OCI-M1 (cell line): ENCODE data around the gene PLOD1.
"Not testable (repeated sequence)": the region's sequence is repeated elsewhere in the genome, so short reads cannot be mapped to it uniquely, and the experiment has no call there.

ENCODE experiments used
- DNase-seq: peaks from one replicate; lab custom pipeline; 2025; lab: John Stamatoyannopoulos, UW

Gene PLOD1

DNA sequence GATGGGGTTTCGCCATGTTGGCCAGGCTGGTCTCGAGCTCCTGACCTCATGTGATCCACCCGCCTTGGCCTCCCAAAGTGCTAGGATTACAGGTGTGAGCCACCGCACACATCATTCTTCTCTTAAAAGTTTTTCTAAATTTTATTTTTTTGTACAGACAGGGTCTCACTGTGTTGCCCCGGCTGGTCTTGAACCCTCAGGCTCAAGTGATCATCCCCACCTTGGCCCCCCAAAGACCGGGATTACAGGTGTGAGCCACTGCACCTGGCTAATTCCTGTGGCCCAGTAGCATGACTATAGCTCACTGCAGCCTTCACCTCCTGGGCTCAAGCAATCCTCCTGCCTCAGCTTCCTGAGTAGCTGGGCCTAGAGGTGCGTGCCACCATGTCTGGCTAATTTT, 5.3 kb downstream of the PLOD1 start:
- DNase-seq, result not testable (repeated sequence)

DNA sequence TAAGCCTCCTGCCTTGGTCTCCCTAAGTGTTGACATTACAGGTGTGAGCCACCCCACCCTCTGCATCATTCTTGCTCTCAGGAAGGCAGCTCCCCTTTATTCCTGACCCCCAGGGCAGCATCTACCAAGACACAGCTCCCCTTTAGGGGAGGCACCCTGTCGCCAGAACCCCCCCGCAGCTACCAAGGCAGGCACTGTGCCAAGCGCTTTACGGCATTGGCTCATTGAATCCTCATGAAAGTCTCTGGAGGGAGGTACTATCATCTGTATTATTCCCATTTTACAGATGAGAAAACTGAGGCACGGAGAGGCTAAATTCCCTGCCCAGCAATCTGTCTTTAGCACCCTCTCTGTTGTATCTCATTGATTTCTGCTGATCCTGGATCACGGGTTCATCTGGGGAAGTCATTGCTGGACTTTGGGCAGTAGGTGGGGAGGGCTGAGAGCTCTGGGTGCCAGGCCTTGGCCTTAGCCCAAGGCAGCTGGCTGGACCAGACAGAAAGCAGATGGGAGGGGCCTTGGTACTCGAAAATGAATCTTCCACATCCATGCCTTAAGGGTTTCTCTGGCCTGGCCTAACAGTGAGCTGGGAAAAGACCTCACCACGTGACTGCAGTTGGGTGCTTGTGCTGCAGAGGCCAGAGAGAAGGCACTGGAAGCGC, 5.9 kb downstream of the PLOD1 start:
- no peak for DNase-seq

DNA sequence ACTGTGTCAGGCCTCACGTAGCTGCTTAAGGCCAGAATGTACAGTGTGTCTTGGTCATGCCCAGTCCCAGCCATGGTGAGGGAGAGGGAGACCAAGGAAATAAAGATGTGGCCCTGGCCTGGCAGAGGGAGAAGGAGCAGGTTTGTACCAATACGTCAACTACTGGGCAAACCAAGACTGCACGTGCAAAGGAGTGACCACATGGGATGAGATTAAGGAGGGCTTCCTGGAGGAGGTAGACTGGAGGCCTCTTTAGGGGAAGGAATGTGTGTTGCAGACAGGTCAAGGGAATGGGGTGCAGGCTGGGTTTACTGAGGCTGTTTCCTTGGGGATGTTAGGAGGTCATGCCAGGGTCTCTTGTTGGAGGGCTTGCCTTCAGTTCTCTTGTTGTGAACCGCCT, 7.8 kb downstream of the PLOD1 start:
- no peak for DNase-seq

DNA sequence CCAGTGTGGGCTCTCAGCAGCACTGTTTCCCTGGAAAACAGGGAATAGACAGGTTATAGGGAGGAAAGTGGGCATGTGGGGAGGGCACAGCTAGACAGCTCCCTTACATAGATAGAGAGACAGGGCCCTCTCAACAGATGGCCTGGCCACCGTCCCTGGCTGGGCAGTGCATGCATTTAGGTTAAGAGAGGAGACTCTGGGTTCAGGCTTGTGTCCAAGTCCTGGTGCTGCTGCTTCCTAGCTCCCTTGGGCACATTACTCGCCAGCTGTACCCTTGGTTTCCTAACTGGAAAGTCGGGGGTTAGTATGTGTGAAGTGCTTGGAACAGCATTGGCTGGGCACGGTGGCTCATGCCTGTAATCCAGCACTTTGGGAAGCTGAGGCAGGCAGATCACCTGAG, 9.1 kb downstream of the PLOD1 start:
- no peak for DNase-seq

DNA sequence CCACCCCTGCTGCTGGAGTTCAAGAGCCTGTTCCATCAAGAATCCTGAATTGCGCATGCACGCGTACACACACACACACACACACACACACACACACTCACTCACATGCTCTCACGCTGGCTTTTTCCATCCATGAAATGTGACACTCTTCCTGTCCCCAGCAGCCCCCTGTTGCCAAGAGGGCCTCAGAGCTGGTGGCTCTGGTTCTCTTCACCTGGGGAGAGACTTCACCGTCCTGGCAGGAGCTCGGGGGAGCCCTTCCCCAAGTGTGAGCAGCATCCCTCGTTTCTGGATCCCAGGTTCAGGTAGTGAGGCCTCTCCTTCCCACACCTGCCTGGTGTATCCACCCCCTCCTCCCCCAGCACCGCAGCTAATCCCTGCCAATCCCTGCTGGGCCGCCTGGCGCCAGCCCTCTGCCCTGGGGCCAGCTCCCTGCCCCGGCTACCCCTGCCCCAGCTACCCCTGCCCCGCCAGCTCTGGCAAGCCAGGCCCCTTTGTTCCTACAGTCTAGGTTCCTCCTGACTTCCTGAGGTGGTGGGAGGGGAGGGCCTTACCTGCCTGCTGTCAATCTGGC, 9.9 kb downstream of the PLOD1 start:
- no peak for DNase-seq

DNA sequence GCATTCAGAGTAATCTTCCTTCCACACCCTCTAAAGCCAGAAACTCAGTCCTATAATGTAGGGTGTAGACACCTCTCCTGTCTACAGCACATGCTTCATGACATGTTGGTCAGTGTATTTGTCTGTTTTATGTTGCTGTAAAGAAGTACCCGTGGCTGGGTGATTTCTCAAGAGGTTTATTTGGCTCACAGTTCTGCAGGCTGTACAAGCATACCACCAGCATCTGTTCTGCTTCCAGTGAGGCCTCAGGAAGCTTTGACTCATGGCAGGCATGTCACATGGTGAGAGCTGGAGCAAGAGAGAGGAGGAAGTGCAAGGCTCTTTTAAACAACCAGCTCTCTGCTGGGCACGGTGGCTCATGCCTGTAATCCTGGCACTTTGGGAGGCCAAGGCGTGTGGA, 12.1 kb downstream of the PLOD1 start:
- DNase-seq, result no peak

DNA sequence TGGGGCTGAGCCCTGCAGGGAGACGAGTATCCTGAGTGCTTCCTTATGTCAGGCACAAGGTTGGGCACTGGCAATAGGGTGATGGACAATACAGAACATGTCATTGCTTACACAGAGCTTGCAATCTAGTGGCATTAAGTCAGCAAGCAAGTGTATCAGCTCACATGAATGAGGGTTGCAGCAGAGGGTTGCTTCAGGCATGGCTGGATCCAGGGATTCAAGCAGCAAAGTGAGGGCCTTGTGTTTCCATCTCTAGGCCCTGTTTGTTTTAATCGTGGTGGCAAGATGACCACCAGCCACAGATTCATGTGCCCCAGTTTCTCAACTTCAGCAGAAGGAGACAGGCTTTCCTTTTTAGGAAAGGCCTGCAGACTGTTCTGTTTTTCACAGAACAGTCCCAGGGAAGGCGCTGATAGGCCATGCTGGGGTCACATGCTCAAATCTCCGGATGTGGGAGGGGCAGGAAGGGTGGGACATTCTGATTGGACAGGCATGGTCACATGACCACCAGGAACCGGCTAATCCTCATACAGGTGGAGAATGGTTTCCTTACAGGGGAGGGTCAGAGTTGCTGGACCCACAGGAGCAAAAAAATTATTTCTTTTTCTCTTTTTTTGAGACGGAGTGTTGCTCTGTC, 14.4 kb downstream of the PLOD1 start:
- DNase-seq, result peak; percentile 54

DNA sequence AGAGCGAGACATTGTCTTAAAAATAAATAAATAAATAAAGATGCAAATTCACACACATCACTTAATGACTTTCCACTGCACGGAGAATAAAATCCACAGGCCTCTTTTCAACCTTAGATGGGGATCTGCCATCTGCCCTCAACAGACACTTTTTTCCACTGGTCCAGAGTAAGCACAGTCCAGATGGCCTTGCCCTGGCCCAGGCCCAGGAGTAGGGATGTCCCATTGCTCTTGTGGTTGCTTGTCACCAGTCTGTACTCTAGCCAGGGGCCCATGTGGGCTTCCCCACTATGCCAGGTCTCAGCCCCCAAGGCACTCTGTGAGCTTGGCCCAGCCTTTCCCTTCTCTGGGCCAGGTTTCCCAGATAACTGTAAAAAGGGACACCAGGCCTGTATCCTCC, 17.4 kb downstream of the PLOD1 start:
- no peak for DNase-seq

DNA sequence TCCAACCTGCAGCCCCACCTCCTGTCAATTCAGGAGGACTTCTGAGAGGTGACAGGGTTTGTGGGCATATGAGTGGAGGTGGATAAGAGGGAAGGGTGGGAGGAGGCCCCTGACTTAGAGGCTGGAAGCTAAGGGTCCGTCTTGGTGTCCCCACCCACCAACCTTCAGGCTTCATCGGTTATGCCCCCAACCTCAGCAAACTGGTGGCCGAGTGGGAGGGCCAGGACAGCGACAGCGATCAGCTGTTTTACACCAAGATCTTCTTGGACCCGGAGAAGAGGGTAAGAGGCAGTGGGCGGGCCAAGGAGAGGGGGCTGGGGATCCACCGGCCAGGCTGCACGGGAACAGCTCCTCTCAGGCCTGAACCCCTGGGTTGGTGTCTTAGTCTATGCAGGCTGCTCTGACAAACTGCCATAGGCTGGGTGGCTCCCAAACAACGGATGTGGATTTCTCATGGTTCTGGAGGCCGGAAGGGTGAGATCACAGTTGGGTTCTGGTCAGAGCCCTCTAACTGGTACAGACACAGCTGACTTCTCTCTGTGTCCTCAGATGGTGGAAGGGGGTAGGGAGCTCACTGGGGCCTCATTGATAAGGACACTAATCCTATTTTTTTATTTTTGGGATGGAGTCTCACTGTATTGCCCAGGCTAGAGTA, 18.1 kb downstream of the PLOD1 start:
- DNase-seq, result no peak

DNA sequence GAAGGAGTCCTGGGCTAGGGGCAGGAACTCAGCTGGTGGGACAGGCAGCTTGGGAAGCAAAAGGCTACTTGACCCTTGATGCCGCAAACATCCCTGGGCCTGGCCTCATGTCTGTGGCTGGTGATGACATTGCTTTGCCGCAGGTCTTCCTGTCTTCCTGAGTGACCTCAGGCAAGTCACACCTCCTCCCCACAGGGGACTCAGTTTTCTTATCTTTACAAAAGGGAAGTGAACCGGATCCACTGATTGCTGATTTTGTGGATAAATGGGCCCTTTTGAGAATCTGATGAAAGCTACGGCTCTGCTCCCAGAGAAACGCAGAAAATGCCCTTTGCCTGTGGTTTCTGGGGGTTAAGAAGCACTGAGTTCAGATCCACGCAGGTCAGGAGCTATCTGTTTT, 20.7 kb downstream of the PLOD1 start:
- no peak for DNase-seq

DNA sequence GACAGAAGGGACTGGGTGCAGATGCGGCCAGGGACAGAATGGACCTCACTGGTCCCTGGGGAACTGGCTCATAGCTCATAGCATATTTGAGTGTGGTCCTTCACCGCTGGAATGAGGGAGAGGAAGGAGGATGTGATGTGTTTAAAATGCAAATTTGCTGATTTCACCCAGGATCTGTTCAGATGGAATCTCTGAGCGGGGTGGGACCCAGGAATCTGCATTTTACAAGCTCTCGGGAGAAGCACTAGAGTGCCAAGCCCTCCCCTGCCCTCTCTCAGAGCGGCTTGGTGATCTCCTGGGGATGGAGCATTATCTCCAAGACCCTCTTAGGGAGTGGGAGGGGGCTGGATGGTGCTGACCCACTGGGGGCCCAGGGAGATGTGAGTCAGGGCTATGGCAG, 22.9 kb downstream of the PLOD1 start:
- no peak for DNase-seq

DNA sequence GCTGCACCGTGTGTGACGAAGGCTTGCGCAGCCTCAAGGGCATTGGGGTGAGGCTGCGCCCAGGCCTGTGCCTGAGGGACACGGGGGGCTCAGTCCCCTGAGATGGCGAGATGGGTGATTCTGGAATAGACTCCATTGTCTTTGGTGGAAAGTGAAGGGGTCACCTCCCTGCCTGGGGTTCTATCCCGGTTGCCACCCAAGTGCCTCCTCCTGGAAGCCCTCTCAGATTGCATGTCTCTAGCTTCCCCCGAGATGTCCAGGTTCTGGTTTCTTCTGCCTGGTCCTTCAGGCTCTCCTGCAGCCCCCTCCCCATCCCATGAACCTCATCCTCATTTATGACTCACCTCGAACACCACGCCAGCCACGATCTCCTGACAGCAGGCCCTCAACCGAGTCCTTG, 23.4 kb downstream of the PLOD1 start:
- DNase-seq, result no peak

DNA sequence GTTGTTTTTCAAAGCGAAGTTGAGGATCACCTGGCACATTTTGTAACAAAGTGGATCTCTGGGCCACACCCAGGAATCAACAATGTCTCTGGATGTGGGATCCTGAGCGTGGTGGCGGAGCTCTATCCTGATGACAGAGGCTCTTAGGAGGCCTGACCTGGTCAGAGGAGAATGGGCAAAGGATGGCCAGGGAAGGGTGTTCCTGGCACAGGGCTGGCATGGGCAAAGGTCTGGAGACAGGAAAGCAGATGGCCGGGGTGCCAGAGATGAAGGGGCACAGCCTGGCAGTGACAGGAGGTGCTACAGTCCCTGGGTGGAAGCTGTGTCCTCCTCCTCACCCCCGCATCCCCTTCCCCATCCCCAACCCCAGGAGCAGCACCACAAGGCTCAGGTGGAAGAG, 25.8 kb downstream of the PLOD1 start:
- DNase-seq, result no peak

DNA sequence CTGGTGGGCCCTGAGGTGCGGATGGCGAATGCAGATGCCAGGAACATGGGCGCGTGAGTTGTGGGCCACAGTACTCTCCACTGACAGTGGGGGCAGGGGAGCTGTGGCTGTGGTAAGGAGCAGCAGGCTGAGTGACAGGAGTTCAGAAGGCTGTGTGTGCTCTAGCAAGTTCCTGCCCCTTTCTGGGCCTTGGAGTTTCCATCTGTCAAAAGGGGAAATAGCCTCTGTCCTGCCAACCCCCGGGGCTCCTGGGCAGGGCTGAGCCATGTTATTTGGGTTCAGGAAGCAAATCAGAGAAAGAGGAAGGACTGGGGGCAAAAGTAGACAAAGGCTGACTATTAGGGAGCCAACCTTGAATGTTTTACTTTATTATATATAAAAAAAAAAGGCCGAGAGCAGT, 26.2 kb downstream of the PLOD1 start:
- no peak for DNase-seq

DNA sequence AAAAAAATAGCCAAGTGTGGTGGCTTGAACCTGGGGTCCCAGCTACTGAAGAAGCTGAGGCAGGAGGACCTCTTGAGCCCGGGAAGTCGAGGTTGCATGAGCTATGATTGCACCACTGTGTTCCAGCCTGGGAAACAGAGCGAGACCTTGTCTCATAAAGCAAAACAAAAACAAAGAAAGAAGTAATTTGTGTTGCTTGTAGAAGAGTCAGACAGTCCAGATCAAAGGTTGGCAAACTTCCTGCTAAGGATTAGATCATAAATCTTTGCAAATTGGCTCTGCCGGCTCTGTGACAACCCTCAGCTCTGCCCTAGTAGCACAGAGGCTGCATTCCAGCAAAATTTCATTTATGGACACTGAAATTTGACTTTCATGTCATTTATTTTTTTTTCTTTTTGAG, 26.7 kb downstream of the PLOD1 start:
- no peak for DNase-seq

DNA sequence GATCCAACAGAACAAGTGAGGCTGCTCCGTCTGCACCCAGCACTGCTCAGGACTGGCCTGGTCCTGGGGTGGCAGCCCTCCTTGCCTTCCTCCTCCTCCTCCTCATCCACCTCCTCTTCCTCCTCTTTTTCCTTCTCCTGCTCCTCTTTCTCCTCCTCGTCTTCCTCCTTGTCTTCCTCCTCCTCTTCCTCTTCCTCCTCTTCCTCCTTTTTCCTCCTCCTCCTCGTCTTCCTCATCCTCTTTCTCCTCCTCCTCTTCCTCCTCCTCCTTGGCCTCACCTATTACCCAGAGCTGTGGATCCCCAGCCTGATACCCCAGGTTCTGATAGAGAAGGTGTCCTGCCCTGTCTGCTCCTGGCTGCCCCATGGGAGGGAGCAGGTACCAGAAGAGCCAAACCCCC, 29.1 kb downstream of the PLOD1 start:
- no peak for DNase-seq

DNA sequence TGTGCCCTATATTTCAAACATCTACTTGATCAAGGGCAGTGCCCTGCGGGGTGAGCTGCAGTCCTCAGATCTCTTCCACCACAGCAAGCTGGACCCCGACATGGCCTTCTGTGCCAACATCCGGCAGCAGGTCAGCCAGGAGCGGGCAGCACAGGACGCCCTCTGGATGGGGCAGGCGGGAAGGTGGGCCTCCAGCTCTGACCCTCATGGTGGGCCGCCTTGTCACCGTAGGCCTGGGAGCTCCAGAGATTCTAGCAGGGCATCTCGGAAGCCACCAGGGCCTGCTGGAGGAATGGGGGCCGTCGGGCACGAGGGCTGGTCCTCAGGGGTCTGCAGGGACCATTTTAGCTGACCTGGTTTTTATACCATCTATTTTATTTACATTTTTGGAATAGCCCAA, 30.1 kb downstream of the PLOD1 start:
- DNase-seq, result no peak

DNA sequence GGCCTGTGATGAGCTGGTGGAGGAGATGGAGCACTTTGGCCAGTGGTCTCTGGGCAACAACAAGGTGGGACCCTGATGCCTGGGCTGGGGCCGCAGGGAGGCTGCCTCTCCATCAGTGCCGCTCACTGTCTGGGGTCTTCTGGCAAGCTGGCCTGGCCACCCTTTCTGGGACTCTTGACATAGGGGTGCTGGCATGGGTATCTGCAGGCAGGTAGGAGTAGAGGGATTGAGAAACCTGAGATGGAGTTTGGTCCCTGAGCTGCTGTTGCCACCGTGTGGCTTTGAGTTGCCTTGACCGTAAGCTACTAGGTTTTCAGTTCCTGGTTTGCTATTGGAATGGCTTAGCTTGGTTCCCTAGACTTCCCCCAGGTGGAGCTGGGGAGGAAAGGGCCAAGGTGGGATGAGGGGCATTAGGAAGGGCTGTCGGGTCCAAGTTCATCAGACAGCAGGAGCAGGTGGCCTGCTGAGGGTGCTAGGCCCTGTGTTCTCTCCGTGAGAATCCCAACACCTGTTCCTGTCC, 32.6 kb downstream of the PLOD1 start:
- peak; percentile 40 for DNase-seq

DNA sequence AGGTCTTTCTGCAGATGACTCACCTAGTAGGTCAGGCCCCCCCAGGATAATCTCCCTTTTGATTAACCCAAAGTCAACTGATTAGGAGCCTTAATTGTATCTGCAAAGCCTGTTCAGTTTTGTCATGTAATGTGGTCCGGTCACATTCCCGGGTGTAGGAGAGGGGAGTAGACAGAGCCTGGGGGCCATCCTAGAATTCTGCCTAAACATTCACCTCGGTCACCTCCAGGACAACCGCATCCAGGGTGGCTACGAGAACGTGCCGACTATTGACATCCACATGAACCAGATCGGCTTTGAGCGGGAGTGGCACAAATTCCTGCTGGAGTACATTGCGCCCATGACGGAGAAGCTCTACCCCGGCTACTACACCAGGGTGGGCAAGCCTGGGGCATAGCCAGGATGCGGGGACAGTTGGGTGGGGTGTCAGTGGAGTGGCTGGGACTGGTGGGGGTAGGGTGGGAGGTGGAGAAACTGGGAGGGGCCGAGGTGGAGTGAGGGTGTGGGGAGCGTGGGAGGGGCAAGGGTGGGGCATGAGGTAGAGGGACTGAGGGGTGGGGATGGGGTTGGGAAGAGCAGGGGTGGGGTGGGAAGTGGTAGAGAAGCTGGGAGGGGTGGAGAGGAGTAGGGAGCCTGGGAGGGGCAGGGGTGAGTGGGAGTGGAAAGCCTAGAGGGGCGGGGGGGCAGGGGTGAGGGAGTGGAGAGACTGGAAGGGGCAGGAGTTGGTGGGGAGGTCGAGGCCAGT, 36.1 kb downstream of the PLOD1 start:
- no peak for DNase-seq

DNA sequence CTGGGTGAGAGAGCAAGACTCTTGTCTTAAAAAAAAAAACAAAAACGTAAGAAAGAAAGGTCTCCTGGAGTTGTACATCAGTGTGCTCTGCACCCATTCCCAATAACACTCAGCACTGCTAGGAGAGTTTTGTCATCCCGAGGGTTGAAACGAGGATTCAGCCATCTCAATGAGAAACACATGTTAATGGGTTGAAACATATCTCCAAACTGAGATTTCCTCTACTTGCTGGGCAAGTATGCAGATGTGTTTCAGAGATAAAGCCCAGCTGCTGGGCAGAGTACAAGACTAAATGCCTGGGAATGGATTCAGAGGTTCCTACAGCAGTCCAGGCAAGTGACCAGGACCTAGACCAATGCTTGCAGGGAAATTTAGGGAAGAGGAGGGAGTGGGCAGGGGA, 43.1 kb downstream of the PLOD1 start:
- DNase-seq, result no peak

DNA sequence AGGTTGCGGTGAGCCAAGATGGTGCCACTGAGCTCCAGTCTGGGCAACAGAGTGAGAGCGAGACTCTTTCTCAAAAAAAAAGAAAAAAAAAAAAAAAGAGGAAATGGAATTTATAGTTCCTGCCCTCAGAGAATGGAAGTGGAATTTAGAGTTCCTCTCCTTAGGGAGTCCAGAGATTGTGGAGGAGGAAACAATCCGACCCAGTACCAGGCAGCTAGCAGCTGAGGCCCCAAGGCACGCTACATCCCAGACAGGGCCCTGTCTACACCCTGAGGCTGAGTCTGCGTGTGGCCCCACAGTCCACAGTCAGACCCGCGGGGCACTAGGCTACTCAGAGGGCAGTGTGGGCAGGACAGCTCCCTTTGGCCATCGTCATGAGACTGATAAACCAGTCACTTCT, 43.8 kb downstream of the PLOD1 start:
- peak; percentile 22 for DNase-seq
